Measurements from ENCODE around the gene TMEM221. TPM values are rescaled to one million over a fixed set of nuclear protein-coding genes. Genes with fewer than 3 reads are reported as not detected.
A peak's percentile ranks its signal among the peaks of the same experiment; 100 is the strongest.
"Not testable (repeated sequence)": the region's sequence is repeated elsewhere in the genome, so short reads cannot be mapped to it uniquely, and the experiment has no call there.

The TMEM221 gene
- total RNA-seq, 4 donors from 2014 or later = 0.39 to 1.2 (median 0.68) TPM; not detected in 1

- Histone ChIP-seq H3K27ac (no peak overlapping the region), H3K9me3 (no peaks in the 10 kb centered on the region), H3K27me3 (no peaks in the 10 kb centered on the region), H3K4me3 (no peak overlapping the region), H3K36me3 (peaks cover 12% of the 10 kb centered on the region), H3K4me1 (peaks cover 8% of the 10 kb centered on the region)
- WGBS = 84% methylated on average over 3 of the region's 3 CpGs
- no peak for DNase-seq (ENCODE audit: low spot score in 2 of 2)
- TF ChIP-seq POLR2A (IDR thresholded peaks at IDR 0.05) (no peak), EP300 (IDR thresholded peaks at IDR 0.05) (no peak), CTCF (IDR thresholded peaks at IDR 0.05) (no peak), POLR2AphosphoS5 (IDR thresholded peaks at IDR 0.05) (no peak)
These were observed 34.6 kb upstream of the TMEM221 start for GRCh38 chr19:17482877-17483604.

- Histone ChIP-seq H3K27ac (no peak overlapping the region), H3K4me1 (no peaks in the 10 kb centered on the region), H3K9me3 (no peaks in the 10 kb centered on the region), H3K36me3 (peaks cover 7% of the 10 kb centered on the region), H3K27me3 (no peaks in the 10 kb centered on the region), H3K4me3 (no peak overlapping the region)
- no peak for DNase-seq (ENCODE audit: low spot score in 2 of 2)
- TF ChIP-seq CTCF (IDR thresholded peaks at IDR 0.05) (no peak), POLR2AphosphoS5 (IDR thresholded peaks at IDR 0.05) (no peak), POLR2A (IDR thresholded peaks at IDR 0.05) (no peak), EP300 (IDR thresholded peaks at IDR 0.05) (no peak)
- 93% methylated on average over 13 of the region's 13 CpGs for WGBS
These were observed 33.5 kb upstream of the TMEM221 start for GRCh38 chr19:17481986-17482385.

GRCh38 chr19:17479325-17479791 is 30.9 kb upstream of the TMEM221 start:
- TF ChIP-seq POLR2A (IDR thresholded peaks at IDR 0.05) = no peak
- no peak for TF ChIP-seq POLR2AphosphoS5 (IDR thresholded peaks at IDR 0.05)
- TF ChIP-seq EP300 (IDR thresholded peaks at IDR 0.05) = no peak
- no peak for TF ChIP-seq CTCF (IDR thresholded peaks at IDR 0.05)
- 56% methylated on average over 6 of the region's 6 CpGs for WGBS
- no peaks in the 10 kb centered on the region for H3K36me3 ChIP-seq
- no peaks in the 10 kb centered on the region for H3K9me3 ChIP-seq
- DNase-seq (ENCODE audit: low spot score in 2 of 2) = no peak
- H3K4me3 ChIP-seq = no peak overlapping the region
- H3K27me3 ChIP-seq = no peaks in the 10 kb centered on the region
- H3K27ac ChIP-seq = peak overlapping the region; percentile 59
- H3K4me1 ChIP-seq = peaks cover 17% of the 10 kb centered on the region

- TF ChIP-seq POLR2AphosphoS5 (IDR thresholded peaks at IDR 0.05) (peak in 1 of 3 donors; percentile 72), POLR2A (IDR thresholded peaks at IDR 0.05) (no peak), EP300 (IDR thresholded peaks at IDR 0.05) (no peak)
- peak overlapping the region; percentile 43 for H3K27ac ChIP-seq
- WGBS = 29% methylated on average over 9 of the region's 10 CpGs
- H3K4me1 ChIP-seq = peaks cover 30% of the 10 kb centered on the region
- no peaks in the 10 kb centered on the region for H3K36me3 ChIP-seq
- H3K27me3 ChIP-seq = no peaks in the 10 kb centered on the region
- H3K4me3 ChIP-seq = no peak overlapping the region
- no peaks in the 10 kb centered on the region for H3K9me3 ChIP-seq
- DNase-seq (ENCODE audit: low spot score in 2 of 2) = peak in 1 of 2 donors; percentile 74
These were observed 27.2 kb upstream of the TMEM221 start for GRCh38 chr19:17475541-17476115.

- DNase-seq (ENCODE audit: low spot score in 2 of 2); H3K4me3 ChIP-seq; H3K9me3 ChIP-seq; H3K27me3 ChIP-seq; H3K36me3 ChIP-seq: not testable (repeated sequence)
- 86% methylated on average over 6 of the region's 6 CpGs for WGBS
- peaks cover 32% of the 10 kb centered on the region for H3K4me1 ChIP-seq
- peak overlapping the region; percentile 43 for H3K27ac ChIP-seq
These were observed 26.6 kb upstream of the TMEM221 start for GRCh38 chr19:17475011-17475540.

GRCh38 chr19:17473041-17473440 is 24.6 kb upstream of the TMEM221 start:
- TF ChIP-seq CTCF (IDR thresholded peaks at IDR 0.05) = no peak
- TF ChIP-seq POLR2A (IDR thresholded peaks at IDR 0.05) = no peak
- TF ChIP-seq POLR2AphosphoS5 (IDR thresholded peaks at IDR 0.05) = no peak
- no peak for TF ChIP-seq EP300 (IDR thresholded peaks at IDR 0.05)
- Histone ChIP-seq H3K27ac (no peak overlapping the region), H3K9me3 (no peaks in the 10 kb centered on the region), H3K4me1 (peaks cover 45% of the 10 kb centered on the region), H3K36me3 (no peaks in the 10 kb centered on the region), H3K4me3 (no peak overlapping the region), H3K27me3 (no peaks in the 10 kb centered on the region)
- 60% methylated on average over 9 of the region's 9 CpGs for WGBS
- DNase-seq (ENCODE audit: low spot score in 2 of 2) = no peak

Data from suprapubic skin (tissue), 4 donors.